ENCODE results near the gene SLC35E2B. TPM values are rescaled to one million over a fixed set of nuclear protein-coding genes. Genes with fewer than 3 reads are reported as not detected.
"Not testable (repeated sequence)": the region's sequence is repeated elsewhere in the genome, so short reads cannot be mapped to it uniquely, and the experiment has no call there.

Gene SLC35E2B
- total RNA-seq, 1 donor from 2014 or later = 19.1 TPM

DNA sequence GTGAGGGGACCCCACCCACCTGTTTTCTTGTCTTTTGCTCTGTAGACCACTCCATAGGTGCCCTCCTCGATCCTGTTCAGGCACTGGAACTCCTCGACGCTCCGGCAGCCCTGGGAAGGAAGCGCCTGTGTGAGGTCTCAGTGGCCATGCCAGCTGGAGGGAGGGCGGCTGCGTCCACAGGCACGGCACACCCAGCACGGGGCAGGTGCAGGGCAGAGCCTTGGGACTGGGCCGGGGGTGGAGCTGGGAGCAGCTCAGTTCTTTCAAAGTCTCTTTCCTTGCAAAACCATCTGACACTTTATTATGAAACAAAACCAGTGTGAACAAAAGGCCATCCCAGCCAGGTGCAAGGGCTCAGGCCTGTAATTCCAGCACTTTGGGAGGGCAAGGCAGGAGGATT lies 13.0 kb upstream of the SLC35E2B start:
- DNase-seq (ENCODE audit: low spot score); intact Hi-C loops (cut with DNase I): not testable (repeated sequence)

DNA sequence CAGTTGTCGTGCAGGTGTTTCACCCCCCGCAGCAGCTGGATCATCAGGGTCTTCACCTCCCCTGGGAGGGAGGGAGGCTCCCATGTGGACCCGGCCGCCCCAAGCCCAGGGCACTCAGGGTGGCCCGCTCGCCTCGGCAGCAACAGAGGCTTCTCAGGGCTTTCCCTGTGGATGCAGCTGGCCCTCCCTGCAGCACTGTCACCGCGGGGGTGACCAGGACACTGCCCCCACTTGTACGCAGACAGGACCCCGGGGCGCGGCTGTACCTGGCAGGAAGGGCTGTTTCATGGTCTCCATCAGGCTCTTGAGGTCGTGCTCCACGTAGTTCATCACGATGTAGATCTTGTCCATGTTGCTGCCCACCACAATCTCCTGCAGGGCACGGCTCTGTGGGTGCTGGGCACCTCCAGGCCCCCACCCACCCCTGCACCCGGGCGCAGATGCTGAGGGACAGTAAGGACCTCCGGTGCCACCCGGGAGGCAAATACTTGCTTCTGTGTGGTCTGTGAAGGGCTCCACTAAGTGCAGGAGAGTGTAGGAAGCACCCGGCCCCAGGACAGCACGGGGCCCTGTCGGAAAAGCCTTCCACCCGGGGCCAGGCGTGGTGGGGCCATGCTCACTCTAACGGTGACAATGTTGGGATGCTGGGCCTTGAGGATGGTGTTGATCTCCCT lies 11.8 kb upstream of the SLC35E2B start:
- intact Hi-C loops (cut with DNase I) = not testable (repeated sequence)
- DNase-seq (ENCODE audit: low spot score) = peak; percentile 31

DNA sequence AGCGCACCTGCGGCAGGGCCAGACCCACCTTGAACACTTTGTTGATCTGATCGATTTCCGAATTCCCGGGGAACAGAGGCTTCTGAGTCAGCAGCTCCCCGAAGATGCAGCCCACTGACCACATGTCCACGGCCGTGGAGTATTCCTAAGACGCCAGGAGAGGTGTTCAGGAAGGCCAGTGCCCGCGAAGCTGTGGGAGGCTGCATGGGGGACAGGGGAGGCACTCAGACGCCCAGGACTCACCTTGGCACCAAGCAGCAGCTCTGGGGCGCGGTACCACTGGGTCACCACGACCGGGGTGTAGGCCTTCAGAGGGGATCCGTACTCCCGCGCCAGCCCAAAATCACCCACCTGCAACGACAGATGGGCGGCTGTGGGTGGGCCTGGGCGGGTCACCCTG lies 11.2 kb upstream of the SLC35E2B start:
- DNase-seq (ENCODE audit: low spot score) = peak; percentile 73
- intact Hi-C loops (cut with DNase I) = no loop called here

DNA sequence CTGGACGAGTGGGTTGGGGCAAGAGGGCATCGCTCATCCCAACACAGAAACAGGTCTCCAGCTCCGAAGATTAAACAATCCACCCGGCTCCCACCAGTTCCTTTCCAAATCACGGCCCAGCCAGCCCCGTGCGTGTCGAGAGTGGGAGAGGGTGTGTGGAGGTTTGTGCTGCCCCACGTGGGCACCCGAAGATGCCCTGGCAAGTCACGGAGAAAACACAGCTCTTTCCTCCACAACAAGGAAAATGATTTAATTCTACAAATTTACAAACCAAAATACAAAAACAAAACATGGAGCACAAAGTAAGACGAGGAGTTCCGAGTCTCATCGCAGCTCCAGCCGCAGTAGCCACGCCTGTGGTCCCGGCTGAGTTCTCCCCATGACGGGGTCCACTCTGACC lies 9.9 kb upstream of the SLC35E2B start:
- intact Hi-C loops (cut with DNase I); DNase-seq (ENCODE audit: low spot score): not testable (repeated sequence)

DNA sequence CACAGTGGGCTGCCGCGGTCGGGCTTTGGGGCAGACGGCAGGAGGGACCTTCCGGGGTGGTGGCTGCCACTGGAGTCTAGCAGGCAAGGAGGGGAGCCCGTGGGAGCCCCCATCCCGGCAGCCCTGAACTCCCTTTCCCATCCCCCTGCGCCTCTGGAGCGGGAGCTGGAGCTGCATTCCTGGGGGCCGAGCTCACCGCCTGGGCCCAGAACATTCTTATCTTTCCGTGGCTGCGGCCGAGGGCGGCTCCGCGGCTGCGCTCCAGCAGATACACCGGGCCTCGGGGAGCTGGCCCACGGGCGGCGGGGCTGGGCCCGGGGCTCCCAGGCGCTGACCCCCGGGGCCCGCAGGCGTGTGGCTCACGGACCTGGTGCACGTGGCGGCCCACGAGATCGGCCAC lies 8.0 kb upstream of the SLC35E2B start:
- DNase-seq (ENCODE audit: low spot score); intact Hi-C loops (cut with DNase I): not testable (repeated sequence)

DNA sequence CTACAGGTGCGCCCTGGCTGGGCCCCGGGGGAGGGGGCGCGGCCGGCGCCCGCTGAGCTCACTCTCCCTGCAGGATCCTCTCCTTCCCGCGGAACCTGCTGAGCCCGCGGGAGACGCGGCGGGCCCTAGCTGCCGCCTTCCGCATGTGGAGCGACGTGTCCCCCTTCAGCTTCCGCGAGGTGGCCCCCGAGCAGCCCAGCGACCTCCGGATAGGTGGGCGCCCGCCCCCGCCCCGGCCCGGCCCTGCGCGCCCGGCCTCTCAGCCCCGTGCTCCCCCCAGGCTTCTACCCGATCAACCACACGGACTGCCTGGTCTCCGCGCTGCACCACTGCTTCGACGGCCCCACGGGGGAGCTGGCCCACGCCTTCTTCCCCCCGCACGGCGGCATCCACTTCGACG lies 7.5 kb upstream of the SLC35E2B start:
- DNase-seq (ENCODE audit: low spot score); intact Hi-C loops (cut with DNase I): not testable (repeated sequence)

DNA sequence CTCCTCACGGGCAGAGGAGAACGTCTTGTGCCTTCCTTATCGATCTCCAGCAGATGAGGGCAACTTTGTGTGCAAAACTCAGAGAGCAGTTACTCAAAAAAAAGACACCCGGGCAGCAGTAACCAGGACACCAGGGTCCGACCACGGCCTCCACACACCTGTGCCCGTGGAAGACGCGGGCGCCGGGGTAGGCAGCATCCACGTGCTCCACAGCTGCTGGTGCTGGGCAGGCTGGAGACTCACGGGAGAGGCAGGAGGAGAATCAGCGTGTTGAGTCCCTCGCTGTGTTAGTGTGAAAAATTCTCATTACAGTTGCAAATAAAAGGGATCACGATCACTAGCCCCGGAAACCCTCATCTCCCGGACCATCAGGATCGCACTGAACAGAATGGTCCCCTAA lies 6.5 kb upstream of the SLC35E2B start:
- peak; percentile 14 for DNase-seq (ENCODE audit: low spot score)
- intact Hi-C loops (cut with DNase I) = not testable (repeated sequence)

DNA sequence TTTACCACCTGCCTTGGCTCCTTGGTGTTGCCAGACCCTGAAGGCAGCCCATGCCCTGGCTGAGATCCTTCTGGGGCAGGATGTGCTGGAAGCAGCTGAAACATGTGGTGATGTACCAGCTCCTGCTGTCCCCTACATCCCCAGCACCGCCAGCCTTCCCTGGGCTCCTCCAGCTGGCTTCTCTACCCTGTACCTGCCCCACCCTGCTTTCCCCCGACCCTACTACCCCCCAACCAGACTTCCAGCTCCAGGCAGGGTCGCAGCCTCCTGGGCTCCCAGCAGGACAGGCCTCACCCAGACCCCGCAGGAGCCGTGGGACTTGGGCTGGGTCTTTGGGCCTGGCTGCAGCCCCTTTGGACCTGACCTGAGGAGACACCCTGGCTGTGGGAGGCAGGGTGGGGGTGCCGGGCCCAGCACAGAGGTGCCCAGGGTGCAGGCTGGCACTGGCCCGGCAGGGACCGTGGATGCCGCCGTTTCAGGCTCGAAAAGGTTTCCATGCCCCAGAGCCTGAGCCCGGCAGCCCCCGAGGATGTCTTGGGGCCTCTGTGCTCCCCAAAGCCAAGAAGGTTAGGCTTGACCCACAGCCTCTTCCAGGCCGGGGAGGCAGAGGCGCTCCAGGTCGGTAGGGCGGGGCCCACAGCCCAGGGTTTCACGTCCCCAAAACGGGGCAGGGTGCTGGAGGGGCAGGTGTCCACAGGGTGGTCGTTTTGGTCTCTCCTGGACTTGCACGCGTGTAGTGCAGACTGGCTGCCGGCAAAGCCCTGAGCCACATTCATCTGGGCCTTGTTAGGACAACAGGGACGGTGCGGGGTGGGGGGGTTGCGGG lies 5.0 kb upstream of the SLC35E2B start:
- peak; percentile 62 for DNase-seq (ENCODE audit: low spot score)
- intact Hi-C loops (cut with DNase I) = not testable (repeated sequence)

DNA sequence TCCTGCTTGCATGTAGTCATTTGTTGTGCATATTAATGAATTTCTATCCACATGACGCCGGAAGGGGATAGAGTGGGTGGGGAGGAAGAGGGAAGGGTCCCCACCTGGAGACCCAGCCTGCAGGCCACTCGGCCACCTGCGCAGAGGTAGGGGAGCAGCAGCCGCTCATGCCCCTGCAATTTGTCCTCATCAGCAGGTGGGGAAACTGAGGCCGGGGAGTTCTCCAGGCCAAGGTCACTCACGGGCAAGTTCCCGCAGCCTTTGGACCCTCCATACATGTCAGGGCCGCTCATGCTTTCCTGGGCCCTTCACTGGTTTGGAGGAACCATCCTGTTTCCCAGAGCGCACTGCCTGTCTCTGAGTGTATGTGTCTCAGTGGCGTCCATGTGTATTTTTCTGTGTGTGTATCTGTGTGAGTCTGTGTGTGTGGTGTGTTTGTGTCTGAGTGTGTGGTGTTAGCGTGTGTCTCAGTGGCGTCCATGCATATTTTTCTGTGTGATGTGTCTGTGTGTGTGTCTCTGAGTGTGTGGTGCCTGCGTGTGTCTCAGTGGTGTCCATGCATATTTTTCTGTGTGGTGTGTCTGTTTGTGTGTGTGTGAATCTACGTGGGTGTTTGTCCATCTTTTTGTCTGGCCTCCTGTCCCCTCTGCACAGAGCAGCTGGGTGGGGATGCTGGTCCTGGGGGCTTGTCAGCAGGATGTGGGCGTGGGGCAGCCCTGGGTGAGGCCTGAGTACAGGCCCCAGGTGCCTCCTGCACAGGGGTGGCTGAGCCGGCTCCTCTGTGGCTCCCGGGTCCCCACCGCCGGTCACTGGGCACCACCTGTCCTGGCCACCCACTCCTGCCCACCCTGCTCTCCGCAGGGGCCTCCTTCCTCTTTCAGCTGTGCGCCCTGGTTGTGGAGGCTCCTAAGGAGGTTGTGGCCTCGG lies 4.1 kb upstream of the SLC35E2B start:
- intact Hi-C loops (cut with DNase I) = not testable (repeated sequence)
- peak; percentile 55 for DNase-seq (ENCODE audit: low spot score)

DNA sequence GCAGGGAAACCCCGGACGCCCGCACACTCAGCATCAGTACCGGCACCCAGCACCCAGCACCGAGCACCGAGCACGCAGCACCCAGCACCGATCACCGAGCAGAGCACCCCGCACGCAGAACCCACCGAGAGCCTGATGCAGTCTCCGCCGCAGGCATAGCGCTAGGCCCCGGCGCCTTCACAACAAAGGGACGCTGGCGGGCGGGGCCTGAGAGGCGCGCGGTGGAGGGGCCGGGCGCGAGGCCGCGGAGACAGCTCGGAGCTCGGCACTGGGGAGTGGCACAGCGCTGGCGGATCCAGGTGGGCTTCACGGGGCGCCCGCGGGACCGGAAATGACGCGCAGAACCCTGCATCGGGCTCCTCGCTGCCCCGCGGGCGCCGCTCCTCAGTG lies 276 bp downstream of the SLC35E2B start:
- intact Hi-C loops (cut with DNase I) = not testable (repeated sequence)
- DNase-seq (ENCODE audit: low spot score) = peak; percentile 88

DNA sequence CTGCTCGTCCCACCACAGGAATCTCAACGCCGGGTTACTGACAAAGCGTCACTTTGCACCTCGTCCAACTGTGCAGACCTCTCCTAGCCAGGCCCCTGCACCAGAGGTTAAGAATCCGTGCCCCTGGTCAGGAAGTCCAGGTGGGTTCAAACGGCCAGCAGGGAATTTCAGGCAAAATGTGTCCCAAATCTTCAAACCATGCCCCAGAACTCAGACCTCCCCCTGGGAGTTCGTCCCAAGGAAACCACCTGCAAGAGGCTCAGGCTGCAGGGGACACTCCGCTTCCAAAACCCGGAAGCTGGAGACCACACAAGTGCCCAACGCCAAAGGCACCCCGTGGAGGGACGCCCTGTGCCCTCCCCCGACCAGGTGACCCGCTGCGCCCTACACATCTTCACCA lies 1.2 kb downstream of the SLC35E2B start:
- DNase-seq (ENCODE audit: low spot score); intact Hi-C loops (cut with DNase I): not testable (repeated sequence)

DNA sequence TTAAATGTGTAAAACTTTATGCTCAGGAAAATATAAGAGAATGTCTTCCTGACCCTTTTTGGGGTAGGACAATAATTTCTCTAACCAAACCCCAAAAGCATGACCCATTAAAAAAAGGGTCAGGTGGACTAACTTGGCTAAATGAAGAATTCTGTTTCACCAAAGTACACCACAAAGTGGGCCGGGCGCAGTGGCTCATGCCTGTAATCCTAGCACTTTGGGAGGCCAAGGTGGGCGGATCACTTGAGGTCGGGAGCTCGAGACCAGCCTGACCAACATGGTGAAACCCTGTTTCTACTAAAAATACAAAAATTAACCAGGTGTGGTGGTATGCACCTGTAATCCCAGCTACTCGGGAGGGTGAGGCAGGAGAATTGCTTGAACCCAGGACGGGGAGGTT lies 3.1 kb downstream of the SLC35E2B start:
- DNase-seq (ENCODE audit: low spot score); intact Hi-C loops (cut with DNase I): not testable (repeated sequence)

DNA sequence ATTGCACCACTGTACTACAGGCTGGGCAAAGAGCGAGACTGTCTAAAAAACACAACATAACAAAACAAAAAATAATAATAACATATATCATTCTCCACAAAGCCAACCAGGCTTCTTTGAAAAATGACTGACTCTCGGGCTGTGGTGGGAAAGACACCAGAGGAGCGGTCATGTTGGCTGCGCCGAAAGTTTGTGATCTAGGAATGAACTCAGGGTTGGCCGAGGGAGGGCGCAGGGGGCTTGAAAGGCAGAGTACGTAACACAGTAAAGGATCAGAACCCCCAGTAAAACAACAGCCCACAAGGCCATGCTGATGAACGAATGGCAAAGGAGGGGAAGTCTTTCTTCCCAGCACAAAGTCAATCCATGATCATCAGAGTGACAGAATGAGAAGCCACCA lies 4.7 kb downstream of the SLC35E2B start:
- intact Hi-C loops (cut with DNase I) = no loop called here
- DNase-seq (ENCODE audit: low spot score) = no peak

DNA sequence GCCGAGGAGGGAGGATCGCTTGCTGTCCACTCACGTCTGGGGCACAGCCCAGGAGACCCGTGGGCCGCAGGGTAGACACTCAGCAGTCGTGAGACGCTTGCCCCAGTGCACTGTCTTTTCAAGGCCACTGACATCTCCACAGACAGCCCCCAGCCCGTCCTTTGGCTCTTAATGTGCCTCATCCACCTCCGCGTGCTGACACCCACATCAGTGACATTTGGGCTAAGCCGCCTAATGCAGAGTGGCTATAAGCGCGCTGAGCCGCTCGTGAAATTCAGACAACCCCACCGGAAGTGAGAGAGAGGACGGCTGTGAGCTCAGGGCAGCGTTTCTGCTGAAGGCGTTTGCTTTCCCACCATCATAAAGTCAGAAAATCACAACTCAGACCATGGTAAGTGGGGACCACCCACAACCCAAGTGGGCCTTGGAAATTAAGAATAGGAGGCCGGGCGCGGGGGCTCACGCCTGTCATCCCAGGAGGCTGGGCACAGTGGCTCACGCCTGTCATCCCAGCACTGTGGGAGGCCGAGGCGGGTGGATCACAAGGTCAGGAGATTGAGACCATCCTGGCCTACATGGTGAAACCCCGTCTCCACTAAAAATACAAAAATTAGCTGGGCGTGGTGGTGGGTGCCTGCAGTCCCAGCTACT lies 8.4 kb downstream of the SLC35E2B start:
- no peak for DNase-seq (ENCODE audit: low spot score)
- intact Hi-C loops (cut with DNase I) = no loop called here

DNA sequence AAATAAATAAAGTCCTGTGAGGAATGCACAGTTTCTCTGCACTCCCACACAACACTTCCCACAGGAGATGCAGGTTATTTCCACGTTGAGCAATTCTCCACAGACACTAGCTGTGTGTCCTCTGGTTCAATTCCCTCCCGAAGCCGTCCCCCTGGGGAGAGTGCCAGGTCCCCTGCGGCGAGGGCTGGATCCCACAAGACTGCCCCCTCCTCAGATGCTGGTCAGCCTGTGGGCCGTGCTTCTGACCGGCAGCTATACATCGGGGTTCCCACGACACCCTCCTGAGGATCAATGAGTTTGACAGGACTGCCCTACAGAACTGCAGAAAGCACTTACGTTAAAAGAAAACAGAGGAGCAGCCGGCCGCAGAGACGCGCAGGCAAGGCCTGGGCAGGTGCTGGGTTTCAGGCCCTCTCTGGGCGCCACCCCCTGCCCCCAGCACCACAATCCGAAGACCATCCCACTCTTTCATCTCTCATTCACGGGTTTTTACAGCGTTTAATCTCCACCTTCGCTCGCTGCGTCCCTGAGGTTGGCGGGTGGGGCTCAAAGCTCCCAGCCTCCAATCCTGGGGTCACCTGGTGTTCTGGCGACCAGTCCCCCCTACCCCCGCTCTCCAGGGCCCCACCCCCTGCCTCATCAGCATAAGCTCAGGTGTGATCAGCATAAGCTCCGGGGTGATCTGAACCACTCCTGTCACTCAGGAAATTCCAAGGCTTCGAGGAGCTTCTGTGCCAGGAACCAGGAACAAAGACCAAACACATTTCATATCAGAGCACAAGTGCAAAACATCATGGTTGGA lies 9.3 kb downstream of the SLC35E2B start:
- DNase-seq (ENCODE audit: low spot score) = no peak
- intact Hi-C loops (cut with DNase I) = no loop called here

DNA sequence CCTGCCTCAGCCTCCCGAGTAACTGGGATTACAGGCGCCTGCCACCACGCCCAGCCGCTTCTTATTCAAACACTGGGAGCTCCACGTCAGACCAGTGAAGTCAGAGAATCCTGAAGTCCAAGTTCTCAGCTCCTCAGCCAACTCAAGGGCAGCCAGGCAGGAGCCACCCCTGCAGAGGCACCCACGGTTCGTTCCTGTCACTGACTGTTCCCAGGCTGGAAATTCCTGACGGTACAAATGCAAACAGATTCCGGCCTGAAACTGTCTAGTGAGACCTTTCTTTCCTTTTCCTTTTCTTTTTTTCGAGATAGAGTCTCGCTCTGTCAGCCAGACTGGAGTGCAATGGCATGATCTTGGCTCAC lies 11.7 kb downstream of the SLC35E2B start:
- intact Hi-C loops (cut with DNase I) = no loop called here
- no peak for DNase-seq (ENCODE audit: low spot score)

DNA sequence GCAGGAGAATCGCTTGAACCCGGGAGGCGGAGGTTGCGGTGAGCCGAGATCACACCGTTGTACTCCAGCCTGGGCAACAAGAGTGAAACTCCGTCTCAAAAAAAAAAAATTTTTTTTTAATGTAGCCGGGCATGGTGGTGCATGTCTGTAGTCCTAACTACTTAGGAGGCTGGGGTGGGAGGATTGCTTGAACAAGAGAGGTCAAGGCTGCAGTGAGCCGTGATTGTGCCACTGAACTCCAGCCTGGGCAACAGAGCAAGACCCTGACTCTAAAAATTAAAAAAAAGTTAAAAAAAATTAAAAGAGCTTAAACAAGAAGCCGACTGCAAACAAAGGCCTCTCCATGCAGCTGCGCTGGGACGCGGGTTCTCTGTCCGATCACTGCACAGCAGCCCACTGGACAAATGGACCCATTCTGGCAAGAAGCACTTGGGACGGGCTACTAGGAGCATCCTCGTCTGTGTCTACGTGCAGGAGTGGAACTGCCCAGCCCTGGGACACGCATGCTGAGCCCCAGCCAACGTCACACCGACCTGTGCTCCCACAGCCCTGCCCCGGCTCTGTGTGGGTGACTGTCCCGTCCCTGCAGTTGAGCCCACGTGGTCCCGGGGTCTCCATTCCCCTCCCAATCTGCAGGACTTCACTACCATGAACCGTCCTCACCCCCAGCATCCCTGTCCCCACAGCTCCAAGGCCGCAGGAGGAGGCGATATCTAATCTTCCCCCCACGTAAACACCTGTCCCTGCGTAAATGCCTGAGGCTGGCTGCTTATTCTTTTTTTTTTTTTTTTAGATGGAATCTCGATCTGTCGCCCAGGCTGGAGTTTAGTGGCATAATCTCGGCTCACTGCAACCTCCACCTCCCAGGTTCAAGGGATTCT lies 12.3 kb downstream of the SLC35E2B start:
- intact Hi-C loops (cut with DNase I) = no loop called here
- DNase-seq (ENCODE audit: low spot score) = no peak

Measured in cardiac septum (tissue), 1 donor.